Activated CD8-positive, alpha-beta memory T cell treated with anti-CD3 and anti-CD28 coated beads, Interleukin-2, amount 50 U/mL, for 1 hour (primary cell): ENCODE measurements around the gene PHTF1.

Experiments
- DNase-seq: peaks from one replicate; pipeline ENCODE4 v3.0.0-alpha.2; 2020; ENCODE audit errors: extremely low read depth

Gene PHTF1

DNA sequence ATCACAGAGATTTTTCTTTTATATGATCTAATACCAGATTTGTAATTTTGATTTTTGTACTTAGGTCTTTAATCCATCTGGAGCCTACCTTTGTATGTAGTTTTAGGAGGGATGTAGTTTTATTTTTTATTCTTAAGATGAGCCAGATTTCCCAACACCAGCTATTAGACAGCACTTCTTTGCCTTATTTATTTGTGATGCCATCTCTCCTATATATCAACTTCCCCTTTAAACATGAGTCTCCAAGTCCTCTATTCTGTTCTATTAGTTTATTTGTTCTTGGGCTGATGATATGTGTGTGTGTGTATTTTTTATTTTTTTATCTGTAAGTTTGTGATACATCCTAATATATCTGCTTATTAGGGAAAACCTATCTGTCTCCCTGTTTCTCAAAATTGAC lies 94.2 kb downstream of the PHTF1 start:
- DNase-seq, result no peak

DNA sequence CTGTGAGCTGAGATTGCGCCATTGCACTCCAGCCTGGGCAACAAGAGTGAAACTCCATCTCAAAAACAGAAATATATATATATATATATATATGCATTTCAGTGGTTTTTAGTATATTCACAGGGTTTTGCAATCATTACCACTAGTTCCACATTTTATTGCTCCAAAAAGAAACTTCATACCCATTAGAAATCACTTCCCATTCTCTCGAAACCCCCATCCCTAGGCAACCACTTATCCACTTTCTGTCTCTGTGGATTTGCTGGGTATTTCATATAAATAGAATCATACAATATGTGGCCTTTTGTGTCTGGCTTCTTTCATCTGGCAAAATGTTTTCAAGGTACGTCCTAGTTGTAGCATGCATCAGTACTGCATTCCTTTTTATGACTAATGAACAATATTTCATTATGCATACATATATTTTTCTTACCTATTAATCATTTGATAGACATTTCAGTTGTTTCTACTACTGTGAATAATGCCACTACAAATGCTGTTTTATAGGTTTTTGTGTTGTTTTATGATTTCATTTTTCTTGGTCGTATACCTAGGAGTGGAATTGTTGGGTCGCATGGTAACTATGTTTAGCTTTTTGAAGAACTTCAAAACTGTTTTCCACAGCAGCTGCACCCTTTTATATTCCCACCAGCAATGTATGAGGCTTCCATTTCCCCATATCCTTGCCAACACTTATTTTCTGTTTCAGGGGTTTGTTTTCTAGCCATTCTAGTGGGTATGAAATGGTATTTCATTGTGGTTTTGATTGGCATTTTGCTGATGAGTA lies 95.9 kb downstream of the PHTF1 start:
- no peak for DNase-seq

DNA sequence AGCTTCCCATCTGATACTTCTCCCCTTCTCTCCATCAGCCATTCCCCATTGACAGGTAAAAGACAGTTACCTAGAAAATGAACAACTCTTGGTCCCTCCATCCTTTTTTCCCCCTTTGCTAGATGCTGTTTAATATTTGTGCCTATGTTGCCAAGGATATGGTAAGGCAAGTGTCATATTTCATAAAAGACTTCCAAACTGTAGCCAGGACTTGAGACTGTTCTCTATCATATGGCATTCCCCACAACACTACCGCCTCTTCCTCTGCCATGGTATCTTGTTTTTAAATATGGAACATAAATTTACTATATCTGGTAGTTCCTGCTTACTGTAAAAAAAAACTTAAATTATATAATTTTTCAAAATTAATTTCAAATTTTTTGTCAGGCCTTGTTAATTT lies 97.2 kb downstream of the PHTF1 start:
- no peak for DNase-seq

DNA sequence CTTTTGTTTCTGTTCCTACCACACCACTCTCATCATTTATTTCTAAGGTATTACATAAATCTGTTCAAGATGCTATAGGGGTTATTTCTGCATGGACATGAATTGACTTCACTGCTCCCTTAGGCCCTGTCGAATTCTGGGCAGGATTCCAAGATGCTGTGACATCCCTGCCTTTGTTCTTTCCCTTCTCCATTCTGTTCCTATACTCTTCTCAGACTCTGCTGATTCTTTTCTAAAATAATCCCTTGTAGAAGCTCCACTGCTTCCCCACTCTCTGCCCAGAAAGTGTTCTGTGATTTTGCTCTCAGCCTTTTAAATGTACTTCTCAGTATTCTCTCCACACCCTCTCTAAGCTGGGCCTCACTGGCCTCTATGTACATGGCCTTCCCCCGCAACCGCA lies 99.2 kb downstream of the PHTF1 start:
- no peak for DNase-seq

DNA sequence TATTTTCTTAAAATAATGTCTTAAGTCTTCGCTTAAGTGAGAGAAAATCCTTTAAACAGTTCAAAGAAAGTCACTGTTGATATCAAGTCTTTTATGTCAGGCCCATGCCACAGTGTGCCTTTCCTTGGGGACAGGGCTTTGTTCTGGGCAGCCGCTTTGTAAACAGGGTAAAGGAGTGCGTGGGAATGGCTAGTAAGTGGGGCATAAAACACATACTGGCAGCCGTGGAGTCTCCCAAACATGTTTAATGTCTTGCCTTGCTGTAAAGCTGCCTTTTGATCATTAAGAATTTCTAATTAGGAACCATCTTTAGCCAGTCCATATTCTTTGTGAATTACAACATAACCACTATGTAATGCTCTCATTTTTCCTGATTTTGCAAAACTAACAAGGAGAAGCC lies 99.7 kb downstream of the PHTF1 start:
- no peak for DNase-seq

DNA sequence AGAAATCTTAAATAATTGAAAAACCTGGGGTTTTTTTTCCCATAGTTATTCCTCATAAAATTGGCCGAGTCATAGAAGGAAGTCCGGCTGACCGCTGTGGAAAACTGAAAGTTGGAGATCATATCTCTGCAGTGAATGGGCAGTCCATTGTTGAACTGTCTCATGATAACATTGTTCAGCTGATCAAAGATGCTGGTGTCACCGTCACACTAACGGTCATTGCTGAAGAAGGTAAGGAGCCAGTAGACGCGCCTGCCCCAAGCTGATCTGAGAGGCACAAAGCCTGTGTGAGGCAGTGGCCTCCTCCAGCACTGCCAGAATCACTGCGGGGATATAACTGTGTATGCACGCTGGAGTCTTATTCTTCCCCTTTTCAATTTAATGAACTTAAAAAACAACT lies 100.3 kb downstream of the PHTF1 start:
- DNase-seq, result no peak

DNA sequence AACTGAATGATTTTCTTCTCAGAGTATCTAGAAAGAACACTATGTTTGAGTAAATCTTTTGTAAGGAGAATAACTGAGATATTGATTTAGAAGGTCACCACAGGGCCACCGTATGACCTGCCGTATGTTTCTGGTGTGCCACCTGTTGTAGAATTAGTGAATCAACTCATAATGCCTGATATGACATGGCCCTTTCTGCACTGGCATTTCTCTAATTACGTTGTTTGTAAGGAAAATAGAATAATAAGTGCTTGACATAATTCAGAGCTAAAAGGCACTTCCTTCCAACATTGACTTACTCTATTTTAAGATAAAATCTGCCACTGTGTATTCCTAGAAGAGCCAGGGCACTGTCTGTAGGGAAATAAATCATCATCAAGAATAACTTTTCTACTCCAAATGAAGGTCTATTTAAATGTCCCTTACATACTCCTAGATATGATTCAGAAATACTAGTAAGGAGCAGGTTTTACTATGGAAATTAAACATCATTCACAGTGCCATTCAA lies 101.7 kb downstream of the PHTF1 start:
- no peak for DNase-seq

DNA sequence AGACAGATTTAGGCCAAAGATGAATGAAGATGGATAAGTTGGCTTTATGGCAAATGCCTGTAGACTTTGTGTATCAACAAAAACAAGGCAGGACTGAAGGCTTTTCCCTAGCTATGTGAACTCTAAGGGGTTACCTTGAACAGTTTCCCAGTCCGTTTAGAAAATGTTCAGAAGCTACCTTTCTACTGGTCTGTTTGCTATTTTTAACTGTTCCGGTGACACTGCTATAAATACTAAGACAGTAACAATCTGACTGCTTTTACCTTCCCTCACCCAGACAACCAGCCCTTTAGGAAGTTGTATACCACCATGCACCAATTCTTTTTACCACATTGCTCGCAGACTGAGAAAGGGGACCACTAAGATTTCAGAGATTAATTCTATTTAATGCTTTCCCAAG lies 102.2 kb downstream of the PHTF1 start:
- DNase-seq, result no peak

DNA sequence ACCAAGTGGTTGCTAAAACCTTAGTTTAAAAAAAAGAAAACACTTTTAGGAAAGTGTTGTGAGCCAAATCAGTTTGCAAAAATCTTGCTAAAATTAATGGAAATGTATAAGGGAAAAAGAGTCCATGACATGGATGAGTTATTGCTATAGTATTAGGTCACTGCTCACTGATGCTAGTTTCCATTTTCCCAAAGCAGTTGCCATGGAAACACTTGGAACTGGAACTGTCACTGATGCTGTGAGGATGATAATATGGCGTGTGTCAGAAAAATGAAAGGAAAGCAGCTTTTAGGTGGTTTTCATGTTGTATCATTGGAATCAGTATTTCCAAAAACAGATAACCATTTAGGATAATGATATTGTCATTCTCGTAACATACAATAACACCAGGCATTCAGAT lies 104.4 kb downstream of the PHTF1 start:
- DNase-seq, result no peak

DNA sequence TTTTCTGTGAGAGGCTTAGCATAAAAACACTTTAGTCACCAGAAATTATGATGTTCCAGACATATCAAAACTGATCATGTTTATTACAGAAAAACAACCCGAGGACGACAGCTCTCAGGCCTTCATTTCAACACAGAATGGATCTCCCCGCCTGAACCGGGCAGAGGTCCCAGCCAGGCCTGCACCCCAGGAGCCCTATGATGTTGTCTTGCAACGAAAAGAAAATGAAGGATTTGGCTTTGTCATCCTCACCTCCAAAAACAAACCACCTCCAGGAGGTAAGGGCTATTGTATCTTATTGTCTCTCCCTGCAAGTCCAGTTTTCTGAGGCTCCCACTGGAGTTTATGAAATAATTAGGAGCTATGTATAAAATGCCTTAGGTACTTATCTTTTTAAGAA lies 105.5 kb downstream of the PHTF1 start:
- DNase-seq, result no peak

DNA sequence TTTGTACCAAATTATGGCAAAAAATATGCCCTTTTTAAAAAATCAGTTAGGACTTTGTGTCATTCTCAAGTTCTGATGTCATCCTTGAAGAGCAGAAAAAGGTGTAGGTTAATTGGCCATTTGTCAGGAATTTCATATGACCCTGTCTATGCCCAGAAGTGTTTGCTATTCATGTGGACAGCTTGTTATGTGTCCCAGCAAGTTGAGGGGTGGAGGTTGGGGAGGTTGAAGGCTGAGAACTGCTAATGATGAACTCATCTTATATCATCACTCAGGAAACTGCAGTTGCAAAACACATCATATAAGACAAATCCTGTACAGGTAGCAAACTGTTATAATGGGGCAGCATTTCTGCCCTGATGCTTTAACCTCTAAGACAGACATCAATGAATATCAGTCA lies 106.5 kb downstream of the PHTF1 start:
- no peak for DNase-seq

DNA sequence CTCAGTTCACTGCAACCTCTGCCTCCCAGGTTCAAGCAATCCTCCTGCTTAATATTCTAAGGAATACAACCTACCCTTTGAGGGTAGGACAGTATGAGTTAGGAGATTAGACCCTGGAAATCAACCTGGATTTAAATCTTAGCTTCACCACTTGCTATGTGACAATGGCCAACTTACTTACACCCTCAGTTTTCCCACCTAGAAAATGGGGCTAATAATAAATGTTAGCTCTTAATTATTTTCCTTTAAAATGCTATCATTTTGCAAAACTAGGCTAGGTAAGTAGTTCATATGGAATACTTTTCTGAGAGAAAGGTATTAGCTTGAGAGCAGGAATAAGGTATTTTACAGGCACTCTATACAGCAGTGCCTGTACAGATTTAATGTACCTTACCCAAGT lies 110.8 kb downstream of the PHTF1 start:
- no peak for DNase-seq

DNA sequence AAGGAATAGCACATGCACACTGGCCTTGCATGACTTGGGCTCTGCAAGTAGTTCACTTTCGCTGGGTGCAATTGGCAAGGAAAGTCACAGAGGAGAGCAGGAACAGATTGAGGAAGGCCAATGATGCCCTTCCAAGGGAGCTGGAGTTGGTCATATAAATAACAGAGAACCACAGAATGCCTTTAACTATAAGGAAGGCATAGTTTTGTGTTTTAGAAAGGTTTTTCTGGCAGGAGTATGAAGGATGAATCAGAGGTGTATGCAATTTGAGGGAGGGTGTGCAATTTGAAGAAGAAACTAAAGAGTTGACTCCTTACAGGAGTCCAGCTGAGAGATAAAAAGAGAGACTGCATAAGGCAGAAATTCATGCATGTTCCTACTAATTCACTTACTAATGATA lies 112.1 kb downstream of the PHTF1 start:
- DNase-seq, result no peak
